Omental fat pad (tissue), 4 donors: Measurements from ENCODE around the gene PGF. TPM values are rescaled to one million over a fixed set of nuclear protein-coding genes. Genes with fewer than 3 reads are reported as not detected.

Source experiments
- ATAC-seq: fragments of 150-250 bp; one replicate; pipeline ENCODE4 v1.9.1; 2016; ENCODE audit warnings: mild to moderate bottlenecking, moderate library complexity; ENCODE audit not compliant: low FRiP score
- DNase-seq: peaks from one replicate; pipeline ENCODE4 v3.0.0-alpha.2; 2019; ENCODE audit warnings: low spot score
- total RNA-seq, 4 donors: library from RNA; depleted of rRNA; stranded (reverse); fragments of >200 nt; gene quantifications; one replicate each; pipeline ENCODE4 v1.1.0, GENCODE V29; 2016
- TF ChIP-seq, protein P1 (sequence below), 3 donors: fragments of 450-650 bp; IDR thresholded peaks; one replicate each; pipeline ENCODE4 v1.5.1; 2016 to 2017; ENCODE audit warnings: antibody characterized with exemption in 3 of 3, mild to moderate bottlenecking in 3 of 3, moderate library complexity in 2 of 3

The PGF gene
- total RNA-seq, 4 donors from 2014 or later: 3.2 to 28.4 (median 7.1) TPM

DNA sequence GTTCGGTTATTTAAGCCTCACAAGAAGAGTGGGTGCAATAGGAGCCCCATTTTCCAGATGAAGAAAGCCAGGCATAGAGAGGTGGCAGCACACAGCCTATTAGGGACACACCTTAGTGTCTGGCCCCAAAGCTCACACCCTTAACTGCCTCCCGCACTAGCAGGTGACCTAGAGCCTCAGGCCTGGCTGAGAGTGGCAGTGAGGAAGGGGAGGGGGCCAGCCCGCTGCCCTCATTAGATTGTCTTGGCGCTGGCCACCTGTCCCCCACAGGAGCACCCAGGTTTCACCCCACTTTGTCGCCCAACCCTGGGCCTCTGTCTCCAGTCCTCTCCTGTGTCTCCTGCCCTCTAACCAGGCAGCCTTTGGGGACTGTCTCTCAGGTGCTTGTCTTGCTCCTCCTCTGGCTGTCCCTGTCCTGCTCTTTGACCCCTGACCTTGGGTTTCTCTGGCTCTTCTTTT, 18.5 kb upstream of the PGF start:
- DNase-seq: no peak
- ATAC-seq: no peak
- TF ChIP-seq, protein P1, sequence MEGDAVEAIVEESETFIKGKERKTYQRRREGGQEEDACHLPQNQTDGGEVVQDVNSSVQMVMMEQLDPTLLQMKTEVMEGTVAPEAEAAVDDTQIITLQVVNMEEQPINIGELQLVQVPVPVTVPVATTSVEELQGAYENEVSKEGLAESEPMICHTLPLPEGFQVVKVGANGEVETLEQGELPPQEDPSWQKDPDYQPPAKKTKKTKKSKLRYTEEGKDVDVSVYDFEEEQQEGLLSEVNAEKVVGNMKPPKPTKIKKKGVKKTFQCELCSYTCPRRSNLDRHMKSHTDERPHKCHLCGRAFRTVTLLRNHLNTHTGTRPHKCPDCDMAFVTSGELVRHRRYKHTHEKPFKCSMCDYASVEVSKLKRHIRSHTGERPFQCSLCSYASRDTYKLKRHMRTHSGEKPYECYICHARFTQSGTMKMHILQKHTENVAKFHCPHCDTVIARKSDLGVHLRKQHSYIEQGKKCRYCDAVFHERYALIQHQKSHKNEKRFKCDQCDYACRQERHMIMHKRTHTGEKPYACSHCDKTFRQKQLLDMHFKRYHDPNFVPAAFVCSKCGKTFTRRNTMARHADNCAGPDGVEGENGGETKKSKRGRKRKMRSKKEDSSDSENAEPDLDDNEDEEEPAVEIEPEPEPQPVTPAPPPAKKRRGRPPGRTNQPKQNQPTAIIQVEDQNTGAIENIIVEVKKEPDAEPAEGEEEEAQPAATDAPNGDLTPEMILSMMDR (IDR thresholded peaks at IDR 0.05): no peak

DNA sequence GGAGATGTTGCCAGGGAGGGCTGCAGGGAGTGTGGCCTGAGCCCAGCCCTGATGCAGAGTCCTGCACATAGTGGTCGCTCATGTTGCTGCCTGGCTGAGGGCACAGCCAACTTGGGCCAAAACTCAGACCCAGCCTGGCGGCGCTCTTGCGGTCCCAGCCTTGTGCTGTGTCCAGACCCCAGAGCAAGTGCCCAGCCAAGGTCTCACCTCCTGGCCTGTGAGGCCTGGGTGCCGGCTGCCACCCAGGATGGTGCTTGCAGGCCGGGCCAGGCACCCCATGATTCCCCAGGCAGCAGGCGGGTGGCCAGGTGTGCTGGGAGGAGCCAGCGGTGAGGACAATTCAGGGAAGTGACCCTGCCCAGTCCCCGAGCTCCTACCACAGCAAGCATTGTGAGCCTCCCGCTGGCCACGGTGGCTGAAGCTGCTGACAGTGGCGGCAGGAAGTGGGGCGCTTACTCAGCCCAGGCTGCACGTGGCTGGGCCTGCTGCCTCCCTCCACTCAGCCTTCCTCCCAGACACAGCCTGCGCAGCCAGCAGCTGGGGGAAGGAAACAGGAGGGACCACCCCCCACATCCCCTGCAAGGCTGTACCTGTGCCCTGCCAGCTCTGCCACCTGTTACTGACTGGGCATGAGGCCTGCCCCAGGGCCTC, 17.7 kb upstream of the PGF start:
- no peak for DNase-seq
- TF ChIP-seq, protein P1 (IDR thresholded peaks at IDR 0.05): no peak
- no peak for ATAC-seq

DNA sequence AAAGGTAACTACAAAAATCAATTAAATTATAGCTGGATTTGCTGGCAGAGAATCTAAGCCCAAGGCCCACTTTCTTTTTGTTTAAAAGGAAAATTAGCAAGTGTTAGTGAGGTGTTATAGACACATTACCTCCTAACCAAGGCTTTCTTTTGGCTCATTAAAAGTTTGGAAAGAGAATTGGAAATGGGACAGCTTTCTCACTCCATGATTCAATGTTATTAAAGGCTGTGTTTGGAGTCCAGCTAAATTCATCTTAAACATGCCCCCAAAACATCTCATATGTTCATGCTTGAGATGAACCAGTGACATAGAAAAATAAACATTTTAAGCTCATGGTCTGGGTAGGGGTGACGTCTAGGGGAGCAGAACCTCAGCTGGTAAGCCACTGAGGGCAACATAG, 13.4 kb upstream of the PGF start:
- TF ChIP-seq, protein P1 (IDR thresholded peaks at IDR 0.05): no peak
- ATAC-seq: no peak
- no peak for DNase-seq

DNA sequence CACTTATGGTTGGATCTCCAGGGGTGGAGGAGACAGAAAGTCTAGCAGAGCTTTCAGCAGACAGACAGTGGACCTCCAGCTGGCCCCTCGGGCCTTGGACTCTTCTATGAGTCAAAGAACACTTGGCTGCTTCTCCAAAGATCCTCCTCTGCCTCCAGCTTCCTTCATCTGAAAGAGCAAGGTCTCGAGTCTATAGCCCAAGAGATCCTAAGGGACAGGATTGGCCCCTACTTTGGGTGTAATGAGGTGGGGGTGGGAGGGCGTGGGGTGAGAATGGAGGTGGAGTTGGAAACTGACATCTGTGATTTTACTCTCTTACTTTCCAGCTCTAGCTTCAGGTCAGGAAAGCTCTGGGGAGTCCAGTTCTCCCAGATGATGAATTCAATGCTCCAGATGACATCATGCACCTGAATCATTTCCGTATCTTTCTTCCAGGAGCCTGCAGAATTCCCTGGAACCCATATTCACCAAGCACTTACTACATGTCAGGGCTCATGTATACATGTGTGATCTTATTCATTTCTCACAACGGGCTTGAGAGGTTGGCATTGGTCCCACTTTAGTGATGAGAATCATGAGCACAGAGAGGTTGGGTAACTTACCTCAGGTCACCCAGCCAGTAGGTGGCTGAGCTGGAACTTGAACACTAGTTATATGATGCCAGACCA, 10.2 kb upstream of the PGF start:
- TF ChIP-seq, protein P1 (IDR thresholded peaks at IDR 0.05): no peak
- ATAC-seq: no peak
- DNase-seq: no peak

DNA sequence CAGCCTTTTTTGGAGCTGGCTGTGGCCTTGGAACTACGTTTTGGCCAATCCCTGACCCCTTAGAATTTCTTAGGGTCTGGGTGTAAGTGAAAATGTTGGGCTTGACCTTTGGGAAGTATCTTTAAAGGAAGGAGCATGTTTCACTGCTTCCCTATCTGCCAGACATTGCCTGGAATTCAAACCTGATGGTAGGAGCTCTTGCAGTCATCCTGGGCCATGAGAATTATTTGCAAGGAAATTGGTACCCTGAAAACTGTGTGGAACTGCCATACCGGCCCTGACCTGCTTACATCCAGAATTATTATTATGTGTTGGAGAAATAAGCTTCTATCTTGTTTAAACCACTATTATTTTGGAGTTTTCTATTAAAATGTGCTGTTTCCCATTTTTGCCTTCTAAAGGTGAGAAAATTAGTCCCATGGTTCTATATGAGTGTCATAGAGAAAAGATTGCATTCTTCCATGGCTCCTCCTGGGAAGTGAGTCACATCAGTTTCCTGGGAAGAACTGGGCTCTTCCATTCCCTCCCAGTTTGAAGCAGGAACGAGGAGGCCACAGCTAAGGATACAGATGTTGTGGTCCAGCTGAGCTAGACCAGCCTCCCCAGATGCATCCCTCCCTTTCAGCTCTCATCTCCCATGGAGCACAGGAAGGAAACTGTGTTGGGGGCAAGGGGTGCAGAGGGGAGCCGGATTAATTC, 9.5 kb upstream of the PGF start:
- TF ChIP-seq, protein P1 (IDR thresholded peaks at IDR 0.05): no peak
- DNase-seq (no peak), ATAC-seq (no peak)

DNA sequence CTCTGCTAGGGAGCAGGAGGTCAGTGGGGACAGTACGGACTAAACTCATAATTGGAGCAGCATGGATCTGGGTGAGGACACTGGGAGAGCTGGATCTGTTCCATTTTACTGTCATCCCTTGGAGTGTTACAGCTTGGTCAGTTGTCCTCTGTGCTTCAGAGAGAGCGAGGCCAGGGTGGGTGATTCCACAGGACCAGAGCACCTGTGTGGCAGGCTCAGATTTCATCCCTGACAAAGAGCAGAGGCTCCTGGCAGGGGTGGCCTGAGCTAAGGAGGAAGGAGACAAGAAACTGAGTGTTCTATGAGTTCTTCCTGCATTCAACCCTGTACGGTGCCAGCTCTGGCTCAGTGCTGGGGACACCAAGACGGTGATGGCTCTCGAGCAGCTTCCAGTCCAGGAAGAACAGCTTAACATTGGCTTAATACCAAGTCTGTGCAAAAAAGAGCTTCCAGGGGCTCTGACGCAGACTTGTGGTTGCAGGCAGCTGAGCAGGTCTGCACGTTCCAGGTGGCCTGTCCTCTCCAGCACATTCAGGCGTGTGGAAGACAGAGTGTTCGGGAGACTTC, 8.4 kb upstream of the PGF start:
- TF ChIP-seq, protein P1 (IDR thresholded peaks at IDR 0.05): no peak
- ATAC-seq (no peak), DNase-seq (no peak)
